Umbilical cord (tissue), 2 donors: ENCODE data around the gene AMPD3. TPM values are rescaled to one million over a fixed set of nuclear protein-coding genes. Genes with fewer than 3 reads are reported as not detected.

Experiments used
- DNase-seq: peaks from one replicate; pipeline ENCODE4 v3.0.0-alpha.2; 2015; ENCODE audit warnings: low spot score
- total RNA-seq: library from RNA; depleted of rRNA; stranded (reverse); fragments of >200 nt; gene quantifications from one replicate; pipeline ENCODE4 v1.2.3, GENCODE V29; 2014; ENCODE audit warnings: low replicate concordance; ENCODE audit not compliant: insufficient read depth

Gene AMPD3
- total RNA-seq, 1 donor from 2014 or later = 6.0 TPM

- DNase-seq = no peak
Observed at GRCh38 chr11:10537600-10537999, 82.5 kb downstream of the AMPD3 start.

DNA sequence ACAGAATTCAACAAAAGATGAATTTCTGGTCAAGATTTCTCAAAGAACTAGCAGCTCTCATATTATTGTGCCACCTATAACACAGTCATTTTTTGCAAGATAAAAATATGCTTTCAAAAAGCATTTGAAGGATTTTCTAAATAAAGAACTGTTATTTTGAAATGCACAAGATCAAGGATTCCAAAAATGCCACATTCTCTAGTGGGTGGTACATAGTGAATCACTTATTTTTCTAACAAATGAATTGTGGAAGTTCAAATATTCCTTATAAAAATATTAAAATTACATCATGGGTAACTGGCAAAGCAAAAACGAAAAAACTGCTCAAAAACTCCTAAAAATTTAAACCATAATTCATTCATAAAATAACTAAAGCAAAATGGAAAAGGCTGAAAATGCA is 83.9 kb downstream of the AMPD3 start:
- DNase-seq = no peak

- DNase-seq = no peak
Observed at GRCh38 chr11:10539339-10539738, 84.3 kb downstream of the AMPD3 start.

DNA sequence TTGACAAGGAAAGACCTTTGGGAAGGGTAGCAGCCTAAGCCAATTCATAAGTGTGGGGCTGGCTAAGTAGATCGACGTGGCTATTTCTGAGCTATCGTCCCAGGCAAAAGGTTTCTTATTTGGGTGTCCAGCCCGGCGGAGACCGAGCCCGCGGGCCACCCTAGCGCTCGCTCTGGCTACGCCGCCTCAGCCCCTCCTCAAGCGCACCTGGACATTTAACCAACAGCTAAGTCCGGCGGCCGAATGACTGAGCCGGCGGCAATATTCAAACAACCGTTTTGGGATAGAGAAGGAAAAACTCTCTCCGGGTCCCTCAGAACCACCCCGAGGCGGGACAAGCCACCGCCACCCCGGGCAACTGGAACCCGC is 85.5 kb downstream of the AMPD3 start:
- no peak for DNase-seq

GRCh38 chr11:10540915-10541560 is 86.0 kb downstream of the AMPD3 start, which contains the start of gene RNF141:
Gene RNF141, minus strand, starts transcription at chr11:10541187. Its CDS starts 7,029 bp downstream, at chr11:10534158.
- DNase-seq = peak; percentile 94

- no peak for DNase-seq
Observed at GRCh38 chr11:10541561-10541930, 86.5 kb downstream of the AMPD3 start.

GRCh38 chr11:10542776-10543175 is 87.7 kb downstream of the AMPD3 start:
- DNase-seq = no peak

DNA sequence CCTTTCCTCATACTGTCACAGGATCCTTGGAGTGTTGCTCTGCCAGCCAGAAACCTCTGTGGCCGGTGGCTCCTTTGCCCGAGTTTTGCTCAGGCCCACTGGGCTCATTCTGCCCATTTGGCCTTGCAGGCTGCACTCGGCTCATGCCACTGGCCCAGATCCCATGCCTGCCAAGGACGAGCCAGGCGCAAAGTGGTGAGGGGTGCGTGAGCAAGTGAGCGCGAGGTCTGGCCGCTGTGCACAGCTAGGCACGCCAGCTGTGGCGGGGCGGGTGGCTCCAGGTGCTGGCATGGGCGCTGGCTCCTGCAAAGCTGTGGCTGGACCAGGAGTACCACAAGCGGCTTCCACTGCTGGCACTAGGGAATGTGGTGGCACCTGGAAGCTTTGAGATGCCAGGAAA is 88.7 kb downstream of the AMPD3 start:
- no peak for DNase-seq

DNA sequence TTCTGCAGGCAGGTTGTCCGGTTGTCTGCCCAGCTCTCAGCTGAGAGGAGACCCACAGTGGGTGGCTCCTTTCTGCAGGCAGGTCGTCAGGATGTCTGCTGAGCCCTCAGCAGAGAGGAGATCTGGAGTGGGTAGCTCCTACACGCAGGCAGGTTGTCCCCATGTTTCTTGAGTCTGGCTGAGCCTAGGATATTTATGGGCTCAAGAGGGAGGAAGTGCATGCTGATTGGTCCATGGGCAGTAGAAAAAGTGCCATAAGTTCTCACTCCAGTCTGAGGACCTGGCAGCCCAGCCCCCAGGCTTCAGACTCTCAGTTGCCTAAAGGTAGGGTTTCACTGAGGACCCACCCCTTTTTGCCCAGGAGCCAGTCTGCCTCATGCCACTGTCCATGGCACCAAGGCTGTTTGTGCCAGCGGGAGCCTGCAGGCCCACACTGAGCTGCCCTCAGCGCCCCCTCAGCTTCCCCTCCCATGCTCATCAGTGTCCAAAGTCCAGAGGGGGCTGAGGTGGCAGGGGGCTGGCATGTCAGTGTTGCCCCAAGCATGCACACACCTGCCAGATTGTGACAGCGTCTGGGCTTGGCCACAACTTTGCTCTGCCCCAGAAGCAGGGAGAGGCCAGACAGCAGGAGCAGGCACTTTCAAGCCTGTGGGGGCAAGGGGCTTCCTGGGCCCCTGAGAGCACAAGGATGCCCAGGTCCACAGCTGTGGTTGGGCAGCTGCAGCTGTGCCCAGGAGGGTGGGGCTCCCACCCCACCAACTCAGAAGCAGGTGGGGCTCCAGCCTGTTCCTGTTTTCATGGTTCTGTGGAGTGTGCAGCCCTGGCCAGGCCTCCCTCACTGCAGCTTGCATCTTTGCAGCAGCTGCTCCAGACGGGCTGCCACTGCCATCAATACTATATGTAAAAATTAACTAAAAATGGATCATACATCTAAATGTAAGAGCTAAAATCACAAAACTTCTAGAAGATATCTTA is 89.7 kb downstream of the AMPD3 start:
- DNase-seq = no peak

- DNase-seq = no peak
Observed at GRCh38 chr11:10550503-10551289, 95.6 kb downstream of the AMPD3 start.

- DNase-seq = no peak
Observed at GRCh38 chr11:10551290-10551592, 96.2 kb downstream of the AMPD3 start.

DNA sequence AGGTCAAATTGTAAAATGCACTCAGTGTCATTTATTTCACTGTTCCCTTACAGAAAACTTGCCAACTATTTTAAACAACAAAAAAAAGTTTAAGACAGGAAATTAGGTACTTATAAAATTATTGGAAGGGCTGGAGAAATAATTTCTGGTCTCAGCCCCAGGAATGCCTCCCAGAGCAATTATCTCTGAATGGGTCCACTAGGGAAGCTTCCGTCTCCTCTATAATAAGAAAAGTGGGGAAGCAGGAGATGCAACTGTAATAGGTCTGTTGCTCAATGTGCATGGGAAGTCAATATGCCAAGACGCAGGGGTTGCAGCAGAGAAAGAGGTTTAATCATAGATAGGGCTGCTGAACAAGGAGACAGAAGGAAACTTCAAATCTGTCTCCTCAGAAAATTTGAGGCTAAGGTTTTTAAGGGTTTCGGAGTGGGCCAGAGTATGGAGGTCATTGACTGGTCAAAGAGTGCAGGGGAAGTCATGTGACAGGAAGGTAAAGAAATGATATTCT is 96.8 kb downstream of the AMPD3 start:
- DNase-seq = no peak

DNA sequence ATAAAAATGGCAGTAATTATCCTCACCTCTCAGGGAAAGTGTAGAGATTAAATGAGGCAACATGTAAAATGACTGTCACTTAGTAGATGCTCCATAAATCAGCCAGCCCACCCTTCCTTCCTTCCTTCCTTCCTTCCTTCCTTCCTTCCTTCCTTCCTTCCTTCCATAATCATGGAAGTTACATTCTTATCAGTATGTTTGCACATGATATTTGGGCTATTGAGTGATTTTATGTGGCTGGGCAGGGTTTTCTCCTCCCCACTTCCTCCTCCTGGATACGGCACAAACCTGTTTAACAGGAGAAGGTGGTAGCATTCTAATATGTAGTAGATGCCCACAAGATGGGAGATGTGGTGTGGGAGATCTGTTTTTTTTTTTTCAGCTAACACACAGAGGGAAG is 101.5 kb downstream of the AMPD3 start:
- DNase-seq = no peak

Other genes with a start within 250 kb of the AMPD3 start
- gene SBF2, start 161.0 kb upstream of the AMPD3 start, total RNA-seq = 85.7 TPM
- 31.5 TPM for gene ADM, start 150.2 kb upstream of the AMPD3 start, total RNA-seq
- 32.0 TPM for gene RNF141, start 85.9 kb downstream of the AMPD3 start, total RNA-seq
- 48.4 TPM for gene LYVE1, start 113.4 kb downstream of the AMPD3 start, total RNA-seq
- gene IRAG1, start 238.5 kb downstream of the AMPD3 start, total RNA-seq = 62.6 TPM